Panc1 (cell line): ENCODE measurements around the gene UNC13C.

Experiments used
- POLR2AphosphoS5 ChIP-seq: IDR thresholded peaks from 2 replicates; pipeline ENCODE4 v1.6.1; 2012; ENCODE audit warnings: mild to moderate bottlenecking, low read depth, low read length, moderate library complexity
- SIN3A ChIP-seq: IDR thresholded peaks from 2 replicates; pipeline ENCODE4 v1.6.1; 2012; ENCODE audit warnings: low read depth, mild to moderate bottlenecking, low read length, moderate library complexity, borderline replicate concordance; ENCODE audit not compliant: insufficient read depth
- TCF7L2 ChIP-seq: IDR thresholded peaks from 2 replicates; pipeline ENCODE4 v1.6.1; 2011; ENCODE audit warnings: mild to moderate bottlenecking, low read depth, low read length, inconsistent platforms
- TF ChIP-seq, protein P1 (sequence below), 2 experiments: IDR thresholded peaks; 2 replicates each; pipeline ENCODE4 v1.6.1; 2011 to 2012; ENCODE audit warnings: low read depth in 2 of 2, control low read depth in 1 of 2, low read length in 1 of 2, mild to moderate bottlenecking in 1 of 2, moderate library complexity in 1 of 2; ENCODE audit not compliant: insufficient read depth in 1 of 2
- TF ChIP-seq, protein P2 (sequence below): fragments of 450-650 bp; IDR thresholded peaks from 2 replicates; pipeline ENCODE4 v1.5.1; 2017; ENCODE audit warnings: mild to moderate bottlenecking

DNA sequence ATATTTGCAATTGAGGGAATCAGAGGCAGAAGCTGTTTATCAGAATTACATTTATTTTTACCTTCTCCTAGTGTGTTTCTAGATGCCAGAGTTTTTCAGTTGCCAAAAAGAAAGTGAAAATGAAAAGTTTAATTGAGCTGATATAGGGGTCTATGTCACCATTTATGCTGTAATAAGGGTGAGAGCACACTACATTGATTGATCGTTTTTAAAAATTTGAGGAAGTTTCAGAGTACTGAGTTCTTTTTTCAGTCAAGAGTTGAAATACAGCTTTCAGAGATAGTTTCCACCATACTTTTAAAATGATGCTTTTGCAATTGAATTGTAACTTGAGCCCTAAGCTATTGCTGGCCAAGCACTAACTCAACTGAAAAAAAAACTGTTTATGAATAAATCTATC is 326.9 kb downstream of the UNC13C start:
- TF ChIP-seq, protein P1, sequence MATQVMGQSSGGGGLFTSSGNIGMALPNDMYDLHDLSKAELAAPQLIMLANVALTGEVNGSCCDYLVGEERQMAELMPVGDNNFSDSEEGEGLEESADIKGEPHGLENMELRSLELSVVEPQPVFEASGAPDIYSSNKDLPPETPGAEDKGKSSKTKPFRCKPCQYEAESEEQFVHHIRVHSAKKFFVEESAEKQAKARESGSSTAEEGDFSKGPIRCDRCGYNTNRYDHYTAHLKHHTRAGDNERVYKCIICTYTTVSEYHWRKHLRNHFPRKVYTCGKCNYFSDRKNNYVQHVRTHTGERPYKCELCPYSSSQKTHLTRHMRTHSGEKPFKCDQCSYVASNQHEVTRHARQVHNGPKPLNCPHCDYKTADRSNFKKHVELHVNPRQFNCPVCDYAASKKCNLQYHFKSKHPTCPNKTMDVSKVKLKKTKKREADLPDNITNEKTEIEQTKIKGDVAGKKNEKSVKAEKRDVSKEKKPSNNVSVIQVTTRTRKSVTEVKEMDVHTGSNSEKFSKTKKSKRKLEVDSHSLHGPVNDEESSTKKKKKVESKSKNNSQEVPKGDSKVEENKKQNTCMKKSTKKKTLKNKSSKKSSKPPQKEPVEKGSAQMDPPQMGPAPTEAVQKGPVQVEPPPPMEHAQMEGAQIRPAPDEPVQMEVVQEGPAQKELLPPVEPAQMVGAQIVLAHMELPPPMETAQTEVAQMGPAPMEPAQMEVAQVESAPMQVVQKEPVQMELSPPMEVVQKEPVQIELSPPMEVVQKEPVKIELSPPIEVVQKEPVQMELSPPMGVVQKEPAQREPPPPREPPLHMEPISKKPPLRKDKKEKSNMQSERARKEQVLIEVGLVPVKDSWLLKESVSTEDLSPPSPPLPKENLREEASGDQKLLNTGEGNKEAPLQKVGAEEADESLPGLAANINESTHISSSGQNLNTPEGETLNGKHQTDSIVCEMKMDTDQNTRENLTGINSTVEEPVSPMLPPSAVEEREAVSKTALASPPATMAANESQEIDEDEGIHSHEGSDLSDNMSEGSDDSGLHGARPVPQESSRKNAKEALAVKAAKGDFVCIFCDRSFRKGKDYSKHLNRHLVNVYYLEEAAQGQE (IDR thresholded peaks at IDR 0.05; ENCODE audit: insufficient read depth in 1 of 2, low read depth in 2 of 2, low read length in 1 of 2), result no peak
- TF ChIP-seq, protein P2, sequence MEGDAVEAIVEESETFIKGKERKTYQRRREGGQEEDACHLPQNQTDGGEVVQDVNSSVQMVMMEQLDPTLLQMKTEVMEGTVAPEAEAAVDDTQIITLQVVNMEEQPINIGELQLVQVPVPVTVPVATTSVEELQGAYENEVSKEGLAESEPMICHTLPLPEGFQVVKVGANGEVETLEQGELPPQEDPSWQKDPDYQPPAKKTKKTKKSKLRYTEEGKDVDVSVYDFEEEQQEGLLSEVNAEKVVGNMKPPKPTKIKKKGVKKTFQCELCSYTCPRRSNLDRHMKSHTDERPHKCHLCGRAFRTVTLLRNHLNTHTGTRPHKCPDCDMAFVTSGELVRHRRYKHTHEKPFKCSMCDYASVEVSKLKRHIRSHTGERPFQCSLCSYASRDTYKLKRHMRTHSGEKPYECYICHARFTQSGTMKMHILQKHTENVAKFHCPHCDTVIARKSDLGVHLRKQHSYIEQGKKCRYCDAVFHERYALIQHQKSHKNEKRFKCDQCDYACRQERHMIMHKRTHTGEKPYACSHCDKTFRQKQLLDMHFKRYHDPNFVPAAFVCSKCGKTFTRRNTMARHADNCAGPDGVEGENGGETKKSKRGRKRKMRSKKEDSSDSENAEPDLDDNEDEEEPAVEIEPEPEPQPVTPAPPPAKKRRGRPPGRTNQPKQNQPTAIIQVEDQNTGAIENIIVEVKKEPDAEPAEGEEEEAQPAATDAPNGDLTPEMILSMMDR, result no peak
- no peak for TF ChIP-seq POLR2AphosphoS5
- no peak for TF ChIP-seq SIN3A
- TF ChIP-seq TCF7L2, result no peak
